Esophagus squamous epithelium (tissue), 5 donors: ENCODE measurements around the gene CCDC93. TPM values are rescaled to one million over a fixed set of nuclear protein-coding genes. Genes with fewer than 3 reads are reported as not detected.

ENCODE experiments used
- DNase-seq: peaks from one replicate; lab custom pipeline; 2025; lab: John Stamatoyannopoulos, UW
- H3K27ac ChIP-seq, 4 donors: fragments of 200-600 bp; sonication (generic); one replicate each; pipeline ENCODE4 v1.5.1; 2016 to 2019; ENCODE audit warnings: mild to moderate bottlenecking in 1 of 4
- H3K27me3 ChIP-seq, 4 donors: fragments of 200-600 bp; sonication (generic); 1 replicate in 3 of 4; 2 replicates in 1 of 4; pipeline versions ENCODE4 v1.5.1 to v1.6.0; 2017 to 2021; ENCODE audit warnings: antibody characterized with exemption in 1 of 4
- H3K36me3 ChIP-seq, 3 donors: fragments of 200-600 bp; sonication (generic); one replicate each; pipeline ENCODE4 v1.5.1; 2016 to 2019
- H3K4me1 ChIP-seq, 3 donors: fragments of 200-600 bp; sonication (generic); one replicate each; pipeline ENCODE4 v1.5.1; 2017 to 2019
- H3K4me3 ChIP-seq, 4 donors: fragments of 200-600 bp; sonication (generic); 1 replicate in 3 of 4; 2 replicates in 1 of 4; pipeline ENCODE4 v1.5.1; 2016 to 2019; ENCODE audit warnings: mild to moderate bottlenecking in 2 of 4, moderate library complexity in 1 of 4
- H3K9me3 ChIP-seq, 3 donors: fragments of 200-600 bp; sonication (generic); one replicate each; pipeline ENCODE4 v1.5.1; 2016 to 2019
- CTCF ChIP-seq, 6 experiments: fragments of 450-650 bp in 4 of 6; fragments of 200-600 bp in 2 of 6; sonication (generic) in 2 of 6; IDR thresholded peaks; one replicate each; pipeline ENCODE4 v1.5.1; 2016 to 2019; ENCODE audit warnings: antibody characterized with exemption in 6 of 6, mild to moderate bottlenecking in 4 of 6, moderate library complexity in 4 of 6
- POLR2A ChIP-seq, 4 donors: fragments of 450-650 bp; IDR thresholded peaks; one replicate each; pipeline ENCODE4 v1.6.1; 2017; ENCODE audit warnings: antibody characterized with exemption in 4 of 4, mild to moderate bottlenecking in 4 of 4, moderate library complexity in 3 of 4
- WGBS, 2 donors: methylation state at CpG; one replicate each; pipeline ENCODE4 v1.1.5; 2018; 5-methylcytosine and 5-hydroxymethylcytosine counted together
- intact Hi-C: fragments of 100-400 bp; cut with DNase I; formaldehyde crosslinking; loops from one replicate; pipeline ENCODE4 v1.15.0; 2022
- total RNA-seq, 4 donors: library from RNA; depleted of rRNA; stranded (reverse); fragments of >200 nt; gene quantifications; one replicate each; pipeline ENCODE4 v1.1.0, GENCODE V29; 2016
- donor health status: DM: yes; HTN: yes; CAD: no.

The CCDC93 gene
- 10 to 100 TPM; 10.6 to 20.4 (median 17.2) TPM for total RNA-seq

- Histone ChIP-seq H3K27ac (peak within 1 kb of the TSS; percentile 91 to 95 (median 94)), H3K9me3 (no peaks in the 10 kb centered on the region), H3K36me3 (peaks cover 0 to 6% (median 0%) of the 10 kb centered on the region in 3 donors), H3K4me1 (peaks cover 9 to 43% (median 14%) of the 10 kb centered on the region in 3 donors), H3K27me3 (no peaks in the 10 kb centered on the region), H3K4me3 (peak within 1 kb of the TSS; percentile 84 to 99 (median 92))
- intact Hi-C loops: no loop called here
- peak; percentile 18 for DNase-seq
- 0% methylated on average over 2 to 8 of the region's 71 CpGs for WGBS, 2 donors
- peak in 1 of 6 experiments; percentile 55 for TF ChIP-seq CTCF (IDR thresholded peaks at IDR 0.05)
- TF ChIP-seq POLR2A (IDR thresholded peaks at IDR 0.05): peak in 2 of 4 donors; percentile 54 to 73
These were observed at the start of gene CCDC93 for GRCh38 chr2:118013724-118014491. Gene CCDC93 (minus strand): TSS chr2:118014070. CDS start chr2:118013995, 75 bp downstream.

GRCh38 chr2:118062669-118063068, 48.8 kb upstream of the CCDC93 start:
- H3K36me3 ChIP-seq: no peaks in the 10 kb centered on the region
- H3K4me3 ChIP-seq: no peak overlapping the region
- no peak for TF ChIP-seq CTCF (IDR thresholded peaks at IDR 0.05)
- no peak for TF ChIP-seq POLR2A (IDR thresholded peaks at IDR 0.05)
- WGBS, 2 donors: 36 to 46% methylated on average over 2 of the region's 2 CpGs
- no peak for DNase-seq
- H3K9me3 ChIP-seq: no peaks in the 10 kb centered on the region
- intact Hi-C loops: no loop called here
- no peaks in the 10 kb centered on the region for H3K4me1 ChIP-seq
- peaks cover 0 to 65% (median 2%) of the 10 kb centered on the region in 4 donors for H3K27me3 ChIP-seq
- no peak overlapping the region for H3K27ac ChIP-seq

- no peak overlapping the region for H3K4me3 ChIP-seq
- TF ChIP-seq POLR2A (IDR thresholded peaks at IDR 0.05): no peak
- no peak for TF ChIP-seq CTCF (IDR thresholded peaks at IDR 0.05)
- no peaks in the 10 kb centered on the region for H3K4me1 ChIP-seq
- no peak overlapping the region for H3K27ac ChIP-seq
- DNase-seq: no peak
- H3K9me3 ChIP-seq: no peaks in the 10 kb centered on the region
- intact Hi-C loops: no loop called here
- H3K27me3 ChIP-seq: peaks cover 0 to 64% (median 2%) of the 10 kb centered on the region in 4 donors
- H3K36me3 ChIP-seq: no peaks in the 10 kb centered on the region
These were observed 48.2 kb upstream of the CCDC93 start for GRCh38 chr2:118062048-118062447.

- Histone ChIP-seq H3K9me3 (no peaks in the 10 kb centered on the region), H3K36me3 (no peaks in the 10 kb centered on the region), H3K4me1 (no peaks in the 10 kb centered on the region), H3K27me3 (peaks cover 0 to 61% (median 2%) of the 10 kb centered on the region in 4 donors), H3K27ac (no peak overlapping the region), H3K4me3 (no peak overlapping the region)
- intact Hi-C loops: no loop called here
- no peak for DNase-seq
- TF ChIP-seq POLR2A (IDR thresholded peaks at IDR 0.05): no peak
- TF ChIP-seq CTCF (IDR thresholded peaks at IDR 0.05): peak in 2 of 6 experiments; percentile 29
- WGBS, 2 donors: 34 to 65% methylated on average over 4 of the region's 4 CpGs
These were observed 47.5 kb upstream of the CCDC93 start for GRCh38 chr2:118061135-118061955.
